22Rv1 (cell line): Measurements from ENCODE around the gene RGS3.

Source experiments
- ZFX ChIP-seq: fragments of 450-650 bp; IDR thresholded peaks from 2 replicates; pipeline ENCODE4 v1.6.1; 2017; ENCODE audit warnings: antibody characterized with exemption, borderline replicate concordance
- TF ChIP-seq, protein P1 (sequence below): fragments of 450-650 bp; IDR thresholded peaks from 2 replicates; pipeline ENCODE4 v1.5.1; 2017; ENCODE audit warnings: mild to moderate bottlenecking

DNA sequence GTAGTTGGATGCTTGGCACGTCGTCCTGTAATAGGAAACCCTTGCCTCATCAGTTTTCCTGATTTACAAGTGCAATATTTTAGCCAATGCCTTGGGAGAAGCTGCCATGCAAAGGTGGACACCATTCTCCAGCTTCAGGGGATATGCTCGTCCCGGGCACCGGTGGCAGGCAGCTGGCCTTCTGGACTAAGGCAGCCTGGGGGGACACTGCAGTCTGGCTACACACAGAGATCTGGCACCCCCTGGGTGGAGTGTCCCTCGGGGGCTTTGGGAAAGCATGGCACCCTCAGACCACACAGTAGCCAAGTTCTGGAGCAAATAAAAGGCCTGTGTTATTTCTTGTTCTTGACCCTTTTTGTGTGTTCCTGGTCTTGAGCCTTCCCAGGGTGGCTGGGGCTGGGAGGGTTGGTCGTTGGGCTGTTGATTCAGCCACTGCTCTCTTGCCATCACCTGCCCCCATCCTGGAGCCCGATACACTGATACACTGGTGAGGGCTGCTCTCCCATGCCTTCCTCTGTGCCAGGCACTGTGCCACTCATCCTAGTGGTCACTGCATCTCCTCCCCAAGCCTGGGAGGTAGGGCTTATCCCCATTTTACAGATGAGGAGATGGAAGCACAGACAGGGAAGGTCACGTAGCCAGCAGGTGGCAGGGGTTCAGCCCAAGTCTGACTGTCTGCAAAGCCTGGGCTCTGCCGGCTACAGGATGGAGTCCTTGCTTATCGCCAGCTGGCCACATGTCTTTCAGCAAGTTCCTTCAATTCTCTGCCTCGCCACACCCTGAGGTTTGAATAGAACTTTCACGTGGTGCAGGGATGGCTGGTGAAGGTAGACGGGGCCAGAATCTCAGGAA is 134.1 kb downstream of the RGS3 start:
- TF ChIP-seq, protein P1, sequence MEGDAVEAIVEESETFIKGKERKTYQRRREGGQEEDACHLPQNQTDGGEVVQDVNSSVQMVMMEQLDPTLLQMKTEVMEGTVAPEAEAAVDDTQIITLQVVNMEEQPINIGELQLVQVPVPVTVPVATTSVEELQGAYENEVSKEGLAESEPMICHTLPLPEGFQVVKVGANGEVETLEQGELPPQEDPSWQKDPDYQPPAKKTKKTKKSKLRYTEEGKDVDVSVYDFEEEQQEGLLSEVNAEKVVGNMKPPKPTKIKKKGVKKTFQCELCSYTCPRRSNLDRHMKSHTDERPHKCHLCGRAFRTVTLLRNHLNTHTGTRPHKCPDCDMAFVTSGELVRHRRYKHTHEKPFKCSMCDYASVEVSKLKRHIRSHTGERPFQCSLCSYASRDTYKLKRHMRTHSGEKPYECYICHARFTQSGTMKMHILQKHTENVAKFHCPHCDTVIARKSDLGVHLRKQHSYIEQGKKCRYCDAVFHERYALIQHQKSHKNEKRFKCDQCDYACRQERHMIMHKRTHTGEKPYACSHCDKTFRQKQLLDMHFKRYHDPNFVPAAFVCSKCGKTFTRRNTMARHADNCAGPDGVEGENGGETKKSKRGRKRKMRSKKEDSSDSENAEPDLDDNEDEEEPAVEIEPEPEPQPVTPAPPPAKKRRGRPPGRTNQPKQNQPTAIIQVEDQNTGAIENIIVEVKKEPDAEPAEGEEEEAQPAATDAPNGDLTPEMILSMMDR, result no peak
- TF ChIP-seq ZFX, result no peak
